Cardiac muscle cell (in vitro differentiated cells and primary cell): ENCODE measurements around the gene HJURP. TPM values are rescaled to one million over a fixed set of nuclear protein-coding genes. Genes with fewer than 3 reads are reported as not detected.

Source experiments
- DNase-seq, 2 donors: peaks; one replicate each; pipeline versions ENCODE4 v3.0.0 to v3.0.0-alpha.2; 2010 to 2017; ENCODE audit warnings: low read depth in 1 of 2, low spot score in 1 of 2
- H3K27ac ChIP-seq: fragments of 200-600 bp; sonication (generic); 2 replicates; pipeline ENCODE4 v1.5.1; 2016
- H3K27me3 ChIP-seq: fragments of 200-600 bp; sonication (generic); 2 replicates; pipeline ENCODE4 v1.6.0; 2016; ENCODE audit warnings: control low read depth
- H3K36me3 ChIP-seq: fragments of 200-600 bp; sonication (generic); 2 replicates; pipeline ENCODE4 v1.5.1; 2016; ENCODE audit warnings: control low read depth
- H3K4me1 ChIP-seq: fragments of 200-600 bp; sonication (generic); 2 replicates; pipeline ENCODE4 v1.8.1; 2017; ENCODE audit warnings: low read depth, mild to moderate bottlenecking, mixed run types
- H3K4me3 ChIP-seq: fragments of 200-600 bp; sonication (generic); 2 replicates; pipeline ENCODE4 v1.5.1; 2016; ENCODE audit warnings: mild to moderate bottlenecking
- H3K9me3 ChIP-seq: fragments of 200-600 bp; sonication (generic); 2 replicates; pipeline ENCODE4 v1.5.1; 2017; ENCODE audit warnings: low read depth, mild to moderate bottlenecking, control low read depth
- CTCF ChIP-seq: IDR thresholded peaks from 2 replicates; pipeline ENCODE4 v1.5.1; 2012; ENCODE audit warnings: low read depth, mild to moderate bottlenecking, low read length
- polyA plus RNA-seq: library from polyadenylated mRNA; unstranded; fragments of >200 nt; fragmentation: Nextera tagmentation; extraction: Ambion mirVana; gene quantifications from 2 replicates; pipeline ENCODE4 v1.2.1, GENCODE V29; 2016
- total RNA-seq: library from RNA; depleted of rRNA; stranded (reverse); fragments of >200 nt; gene quantifications from 2 replicates; pipeline ENCODE4 v1.2.3, GENCODE V29; 2016

HJURP gene
- total and polyA plus RNA-seq, 2 experiments from 2014 or later = 8.0 to 53.3 TPM

- Histone ChIP-seq H3K27me3 (no peaks in the 10 kb centered on the region), H3K9me3 (no peaks in the 10 kb centered on the region), H3K4me3 (no peak overlapping the region), H3K36me3 (no peaks in the 10 kb centered on the region), H3K4me1 (no peaks in the 10 kb centered on the region), H3K27ac (no peak overlapping the region)
- DNase-seq = no peak
- no peak for TF ChIP-seq CTCF
Measured at GRCh38 chr2:233810385-233810784, 44.0 kb downstream of the HJURP start.

- no peaks in the 10 kb centered on the region for H3K36me3 ChIP-seq
- no peaks in the 10 kb centered on the region for H3K27me3 ChIP-seq
- no peaks in the 10 kb centered on the region for H3K4me1 ChIP-seq
- H3K27ac ChIP-seq = no peak overlapping the region
- TF ChIP-seq CTCF = no peak
- no peaks in the 10 kb centered on the region for H3K9me3 ChIP-seq
- no peak overlapping the region for H3K4me3 ChIP-seq
- no peak for DNase-seq
Measured at GRCh38 chr2:233807966-233808935, 46.1 kb downstream of the HJURP start.

GRCh38 chr2:233807215-233807865, 47.0 kb downstream of the HJURP start:
- no peak for DNase-seq
- no peak overlapping the region for H3K27ac ChIP-seq
- no peaks in the 10 kb centered on the region for H3K4me1 ChIP-seq
- no peaks in the 10 kb centered on the region for H3K9me3 ChIP-seq
- H3K4me3 ChIP-seq = no peak overlapping the region
- no peaks in the 10 kb centered on the region for H3K36me3 ChIP-seq
- TF ChIP-seq CTCF = no peak
- no peaks in the 10 kb centered on the region for H3K27me3 ChIP-seq

GRCh38 chr2:233803994-233804393, 50.3 kb downstream of the HJURP start:
- Histone ChIP-seq H3K9me3 (no peaks in the 10 kb centered on the region), H3K27me3 (no peaks in the 10 kb centered on the region), H3K4me3 (no peak overlapping the region), H3K36me3 (no peaks in the 10 kb centered on the region), H3K27ac (no peak overlapping the region), H3K4me1 (no peaks in the 10 kb centered on the region)
- DNase-seq = no peak
- no peak for TF ChIP-seq CTCF

- no peak overlapping the region for H3K27ac ChIP-seq
- H3K4me1 ChIP-seq = no peaks in the 10 kb centered on the region
- no peaks in the 10 kb centered on the region for H3K36me3 ChIP-seq
- H3K4me3 ChIP-seq = no peak overlapping the region
- H3K27me3 ChIP-seq = no peaks in the 10 kb centered on the region
- DNase-seq = no peak
- no peak for TF ChIP-seq CTCF
- no peaks in the 10 kb centered on the region for H3K9me3 ChIP-seq
Measured at GRCh38 chr2:233803292-233803911, 50.9 kb downstream of the HJURP start.
